ENCODE results near the gene QRSL1. TPM values are rescaled to one million over a fixed set of nuclear protein-coding genes. Genes with fewer than 3 reads are reported as not detected.

Gene QRSL1
- total RNA-seq, 2 donors from 2014 or later = 16.0 to 21.1 TPM

GRCh38 chr6:106617857-106618256, 11.5 kb upstream of the QRSL1 start:
- Histone ChIP-seq H3K4me1 (no peaks in the 10 kb centered on the region), H3K9me3 (no peaks in the 10 kb centered on the region), H3K4me3 (no peak overlapping the region), H3K9ac (ENCODE audit: low read depth in 2 of 2, low read length in 2 of 2) (no peak overlapping the region), H3K36me3 (no peaks in the 10 kb centered on the region), H3K27me3 (no peaks in the 10 kb centered on the region), H3K27ac (no peak overlapping the region)
- no peak for TF ChIP-seq CTCF (IDR thresholded peaks at IDR 0.05)
- DNase-seq = no peak
- intact Hi-C loops (cut with DNase I) = no loop called here

- intact Hi-C loops (cut with DNase I) = no loop called here
- no peak for DNase-seq
- Histone ChIP-seq H3K9me3 (no peaks in the 10 kb centered on the region), H3K36me3 (no peaks in the 10 kb centered on the region), H3K27me3 (no peaks in the 10 kb centered on the region), H3K4me3 (no peak overlapping the region), H3K9ac (ENCODE audit: low read depth in 2 of 2, low read length in 2 of 2) (no peak overlapping the region), H3K27ac (no peak overlapping the region), H3K4me1 (no peaks in the 10 kb centered on the region)
- no peak for TF ChIP-seq CTCF (IDR thresholded peaks at IDR 0.05)
Observed at GRCh38 chr6:106618324-106618723, 11.1 kb upstream of the QRSL1 start.

- H3K27me3 ChIP-seq = no peaks in the 10 kb centered on the region
- no peaks in the 10 kb centered on the region for H3K9me3 ChIP-seq
- TF ChIP-seq CTCF (IDR thresholded peaks at IDR 0.05) = no peak
- no peak overlapping the region for H3K4me3 ChIP-seq
- no peak for DNase-seq
- no peaks in the 10 kb centered on the region for H3K36me3 ChIP-seq
- no peak overlapping the region for H3K9ac ChIP-seq (ENCODE audit: low read depth in 2 of 2, low read length in 2 of 2)
- H3K27ac ChIP-seq = no peak overlapping the region
- H3K4me1 ChIP-seq = no peaks in the 10 kb centered on the region
- intact Hi-C loops (cut with DNase I) = no loop called here
Observed at GRCh38 chr6:106619223-106619622, 10.2 kb upstream of the QRSL1 start.

- Histone ChIP-seq H3K4me1 (no peaks in the 10 kb centered on the region), H3K36me3 (no peaks in the 10 kb centered on the region), H3K27ac (no peak overlapping the region), H3K9me3 (no peaks in the 10 kb centered on the region), H3K4me3 (no peak overlapping the region), H3K9ac (ENCODE audit: low read depth in 2 of 2, low read length in 2 of 2) (no peak overlapping the region), H3K27me3 (no peaks in the 10 kb centered on the region)
- intact Hi-C loops (cut with DNase I) = no loop called here
- no peak for DNase-seq
- TF ChIP-seq CTCF (IDR thresholded peaks at IDR 0.05) = no peak
Observed at GRCh38 chr6:106620931-106621672, 8.3 kb upstream of the QRSL1 start.

GRCh38 chr6:106622412-106622811, 7.0 kb upstream of the QRSL1 start:
- H3K4me3 ChIP-seq = no peak overlapping the region
- no peak for TF ChIP-seq CTCF (IDR thresholded peaks at IDR 0.05)
- DNase-seq = no peak
- H3K36me3 ChIP-seq = no peaks in the 10 kb centered on the region
- no peaks in the 10 kb centered on the region for H3K9me3 ChIP-seq
- H3K4me1 ChIP-seq = no peaks in the 10 kb centered on the region
- H3K9ac ChIP-seq (ENCODE audit: low read depth in 2 of 2, low read length in 2 of 2) = no peak overlapping the region
- intact Hi-C loops (cut with DNase I) = no loop called here
- H3K27me3 ChIP-seq = no peaks in the 10 kb centered on the region
- H3K27ac ChIP-seq = no peak overlapping the region
